C4-2B (cell line): ENCODE data around the gene DAND5.

Experiments
- H3K27ac ChIP-seq: fragments of 450-650 bp; 2 replicates; pipeline ENCODE4 v1.5.1; 2017
- ZFX ChIP-seq: fragments of 450-650 bp; IDR thresholded peaks from 2 replicates; pipeline ENCODE4 v1.6.1; 2017
- TF ChIP-seq, protein P1 (sequence below): fragments of 450-650 bp; conservative IDR thresholded peaks from 2 replicates; pipeline ENCODE4 v1.5.1; 2017; ENCODE audit warnings: mild to moderate bottlenecking

Gene DAND5

DNA sequence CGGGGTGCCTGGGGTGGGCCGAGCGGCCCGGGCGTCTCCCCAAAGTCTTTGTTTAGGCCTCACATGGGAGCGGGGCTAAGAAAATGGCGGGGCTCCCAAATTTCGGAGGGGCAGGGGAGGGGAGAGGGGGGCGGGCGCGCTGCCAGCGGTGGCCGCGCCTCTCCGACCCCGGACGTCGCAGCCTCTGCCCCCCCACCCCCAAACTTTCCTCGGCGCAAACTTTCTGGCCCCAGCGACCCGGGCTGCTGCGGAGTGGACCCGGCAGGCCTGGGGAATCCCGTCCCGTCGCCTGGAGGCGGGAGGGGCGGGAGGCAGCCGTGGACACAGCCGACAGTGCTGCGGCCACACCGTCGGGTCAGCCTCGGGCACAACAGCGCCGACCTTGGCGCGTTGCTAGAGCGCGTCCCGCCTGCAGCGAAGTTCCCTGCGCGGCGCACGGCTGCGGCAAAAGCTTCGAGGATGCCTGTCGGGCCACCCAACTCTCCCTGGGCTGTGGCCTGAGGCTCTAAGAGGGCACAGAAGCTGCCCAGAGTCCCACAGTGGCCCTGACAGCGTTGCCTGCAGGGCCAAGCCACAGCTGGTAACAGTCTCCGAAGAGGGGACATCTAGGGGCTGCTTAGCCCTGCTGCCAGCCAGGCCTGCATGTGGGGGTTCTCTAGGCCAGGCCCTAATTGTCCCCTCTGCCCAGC is 27.2 kb downstream of the DAND5 start:
- no peak for TF ChIP-seq ZFX
- TF ChIP-seq, protein P1, sequence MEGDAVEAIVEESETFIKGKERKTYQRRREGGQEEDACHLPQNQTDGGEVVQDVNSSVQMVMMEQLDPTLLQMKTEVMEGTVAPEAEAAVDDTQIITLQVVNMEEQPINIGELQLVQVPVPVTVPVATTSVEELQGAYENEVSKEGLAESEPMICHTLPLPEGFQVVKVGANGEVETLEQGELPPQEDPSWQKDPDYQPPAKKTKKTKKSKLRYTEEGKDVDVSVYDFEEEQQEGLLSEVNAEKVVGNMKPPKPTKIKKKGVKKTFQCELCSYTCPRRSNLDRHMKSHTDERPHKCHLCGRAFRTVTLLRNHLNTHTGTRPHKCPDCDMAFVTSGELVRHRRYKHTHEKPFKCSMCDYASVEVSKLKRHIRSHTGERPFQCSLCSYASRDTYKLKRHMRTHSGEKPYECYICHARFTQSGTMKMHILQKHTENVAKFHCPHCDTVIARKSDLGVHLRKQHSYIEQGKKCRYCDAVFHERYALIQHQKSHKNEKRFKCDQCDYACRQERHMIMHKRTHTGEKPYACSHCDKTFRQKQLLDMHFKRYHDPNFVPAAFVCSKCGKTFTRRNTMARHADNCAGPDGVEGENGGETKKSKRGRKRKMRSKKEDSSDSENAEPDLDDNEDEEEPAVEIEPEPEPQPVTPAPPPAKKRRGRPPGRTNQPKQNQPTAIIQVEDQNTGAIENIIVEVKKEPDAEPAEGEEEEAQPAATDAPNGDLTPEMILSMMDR = no peak
- H3K27ac ChIP-seq = peak overlapping the region; percentile 100

DNA sequence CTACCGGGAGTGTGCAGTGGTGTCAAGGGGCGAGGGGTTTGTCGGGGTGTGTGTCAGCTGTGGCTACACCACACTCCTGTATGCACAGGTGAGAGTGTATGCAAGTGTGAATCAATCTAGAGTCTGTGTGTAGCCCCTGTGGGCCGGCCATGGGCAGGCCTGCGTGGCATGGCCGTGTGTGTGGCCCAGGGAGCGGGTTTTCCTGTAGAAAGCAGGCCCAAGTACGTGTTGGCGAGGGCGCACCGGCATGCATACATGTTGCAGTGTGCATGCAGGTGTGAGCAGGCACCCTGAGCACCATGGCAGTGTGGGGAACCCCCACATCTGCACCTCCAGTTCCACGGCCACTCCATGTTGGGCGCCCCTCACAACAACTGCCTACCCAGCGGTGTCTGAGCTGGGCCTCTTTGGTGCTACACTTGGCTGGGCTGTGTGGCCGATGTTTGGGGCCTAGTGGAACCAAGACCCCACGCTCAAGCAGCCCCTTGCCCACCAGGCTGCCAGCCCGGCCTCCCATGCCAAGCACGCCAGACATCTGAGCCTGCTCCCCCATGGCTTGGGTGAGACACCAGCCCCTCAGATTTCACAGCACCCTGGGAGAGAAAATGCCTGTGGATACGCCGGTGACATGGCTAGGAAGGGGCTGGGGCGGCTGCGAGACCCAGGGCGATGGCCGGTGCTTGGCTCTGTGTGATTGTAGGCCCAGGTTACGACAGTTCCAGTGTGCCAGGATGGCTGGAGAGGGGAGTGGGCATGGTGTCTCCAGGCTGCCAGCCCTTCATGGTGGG is 28.0 kb downstream of the DAND5 start:
- TF ChIP-seq ZFX = peak; percentile 75
- TF ChIP-seq, protein P1 = no peak
- H3K27ac ChIP-seq = peak overlapping the region; percentile 100

- peak overlapping the region; percentile 100 for H3K27ac ChIP-seq
- TF ChIP-seq, protein P1 = no peak
- TF ChIP-seq ZFX = no peak
Measured at GRCh38 chr19:12997967-12998940, 28.9 kb downstream of the DAND5 start.

GRCh38 chr19:13001166-13001501 is 31.8 kb downstream of the DAND5 start:
- TF ChIP-seq, protein P1 = no peak
- TF ChIP-seq ZFX = no peak
- H3K27ac ChIP-seq = peak overlapping the region; percentile 100

GRCh38 chr19:13001502-13002165 is 32.3 kb downstream of the DAND5 start:
- TF ChIP-seq ZFX = peak; percentile 68
- TF ChIP-seq, protein P1 = no peak
- H3K27ac ChIP-seq = peak overlapping the region; percentile 100

- TF ChIP-seq ZFX = 0 out of 2 replicates have a peak, but pooled peaks have one; percentile 26
- TF ChIP-seq, protein P1 = no peak; the same call in 1 of the 2 replicates
- peak overlapping the region; percentile 100 for H3K27ac ChIP-seq
Measured at GRCh38 chr19:13002166-13002898, 33.0 kb downstream of the DAND5 start.
